ENCODE measurements around the gene INHBC.
"Not testable (repeated sequence)": the region's sequence is repeated elsewhere in the genome, so short reads cannot be mapped to it uniquely, and the experiment has no call there.

The INHBC gene

GRCh38 chr12:57404966-57405640 is 29.5 kb upstream of the INHBC start:
- Histone ChIP-seq H3K27me3 (ENCODE audit: control insufficient read depth, insufficient read depth, low read length) (no peaks in the 10 kb centered on the region), H3K9me3 (ENCODE audit: control insufficient read depth, insufficient read depth, low read length) (no peaks in the 10 kb centered on the region), H3K36me3 (ENCODE audit: control insufficient read depth, insufficient read depth, low read length) (no peaks in the 10 kb centered on the region), H3K4me1 (ENCODE audit: control insufficient read depth, insufficient read depth, low read length) (0 out of 2 replicates have a peak, but pooled peaks cover 4% of the 10 kb centered on the region), H3K27ac (ENCODE audit: low read depth, low read length) (no peak overlapping the region), H3K4me3 (ENCODE audit: low read depth, low read length) (no peak overlapping the region), H3K9ac (ENCODE audit: low read depth, low read length) (no peak overlapping the region)

GRCh38 chr12:57410534-57410933 is 24.1 kb upstream of the INHBC start:
- Histone ChIP-seq H3K27ac (ENCODE audit: low read depth, low read length) (no peak overlapping the region), H3K36me3 (ENCODE audit: control insufficient read depth, insufficient read depth, low read length) (no peaks in the 10 kb centered on the region), H3K4me1 (ENCODE audit: control insufficient read depth, insufficient read depth, low read length) (peaks cover 8% of the 10 kb centered on the region), H3K9ac (ENCODE audit: low read depth, low read length) (no peak overlapping the region), H3K27me3 (ENCODE audit: control insufficient read depth, insufficient read depth, low read length) (no peaks in the 10 kb centered on the region), H3K4me3 (ENCODE audit: low read depth, low read length) (no peak overlapping the region), H3K9me3 (ENCODE audit: control insufficient read depth, insufficient read depth, low read length) (no peaks in the 10 kb centered on the region)

- not testable (repeated sequence) for H3K4me3 ChIP-seq (ENCODE audit: low read depth, low read length); H3K36me3 ChIP-seq (ENCODE audit: control insufficient read depth, insufficient read depth, low read length); H3K27ac ChIP-seq (ENCODE audit: low read depth, low read length)
Observed at GRCh38 chr12:57414160-57414559, 20.4 kb upstream of the INHBC start.

DNA sequence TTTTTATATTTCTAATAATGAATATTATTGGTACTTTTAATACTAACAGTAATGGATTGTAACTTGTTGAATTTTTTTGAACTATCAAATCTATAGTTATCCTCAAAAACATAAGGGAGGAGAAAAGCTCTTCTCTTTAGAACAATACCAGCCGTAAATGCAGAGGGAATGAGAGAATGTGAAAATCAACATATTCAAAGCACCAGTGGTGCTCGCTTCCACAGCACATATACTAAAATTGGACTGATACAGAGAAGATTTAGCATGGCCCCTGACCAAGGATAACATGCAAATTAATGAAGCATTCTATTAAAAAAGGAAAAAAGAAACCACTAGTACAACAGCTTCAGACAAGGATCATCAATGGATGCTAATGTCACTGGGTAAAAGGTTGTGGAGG is 19.5 kb upstream of the INHBC start:
- H3K9ac ChIP-seq (ENCODE audit: low read depth, low read length) = no peak overlapping the region
- H3K27ac ChIP-seq (ENCODE audit: low read depth, low read length) = no peak overlapping the region
- no peaks in the 10 kb centered on the region for H3K27me3 ChIP-seq (ENCODE audit: control insufficient read depth, insufficient read depth, low read length)
- H3K9me3 ChIP-seq (ENCODE audit: control insufficient read depth, insufficient read depth, low read length) = no peaks in the 10 kb centered on the region
- no peaks in the 10 kb centered on the region for H3K36me3 ChIP-seq (ENCODE audit: control insufficient read depth, insufficient read depth, low read length)
- H3K4me3 ChIP-seq (ENCODE audit: low read depth, low read length) = no peak overlapping the region
- peaks cover 11% of the 10 kb centered on the region for H3K4me1 ChIP-seq (ENCODE audit: control insufficient read depth, insufficient read depth, low read length)

More at GRCh38 chr12:57414160-57414559, 20.4 kb upstream of the INHBC start:
- not testable (repeated sequence) for H3K27me3 ChIP-seq (ENCODE audit: control insufficient read depth, insufficient read depth, low read length); H3K9ac ChIP-seq (ENCODE audit: low read depth, low read length); H3K9me3 ChIP-seq (ENCODE audit: control insufficient read depth, insufficient read depth, low read length)
- H3K4me1 ChIP-seq (ENCODE audit: control insufficient read depth, insufficient read depth, low read length) = peaks cover 11% of the 10 kb centered on the region

DNA sequence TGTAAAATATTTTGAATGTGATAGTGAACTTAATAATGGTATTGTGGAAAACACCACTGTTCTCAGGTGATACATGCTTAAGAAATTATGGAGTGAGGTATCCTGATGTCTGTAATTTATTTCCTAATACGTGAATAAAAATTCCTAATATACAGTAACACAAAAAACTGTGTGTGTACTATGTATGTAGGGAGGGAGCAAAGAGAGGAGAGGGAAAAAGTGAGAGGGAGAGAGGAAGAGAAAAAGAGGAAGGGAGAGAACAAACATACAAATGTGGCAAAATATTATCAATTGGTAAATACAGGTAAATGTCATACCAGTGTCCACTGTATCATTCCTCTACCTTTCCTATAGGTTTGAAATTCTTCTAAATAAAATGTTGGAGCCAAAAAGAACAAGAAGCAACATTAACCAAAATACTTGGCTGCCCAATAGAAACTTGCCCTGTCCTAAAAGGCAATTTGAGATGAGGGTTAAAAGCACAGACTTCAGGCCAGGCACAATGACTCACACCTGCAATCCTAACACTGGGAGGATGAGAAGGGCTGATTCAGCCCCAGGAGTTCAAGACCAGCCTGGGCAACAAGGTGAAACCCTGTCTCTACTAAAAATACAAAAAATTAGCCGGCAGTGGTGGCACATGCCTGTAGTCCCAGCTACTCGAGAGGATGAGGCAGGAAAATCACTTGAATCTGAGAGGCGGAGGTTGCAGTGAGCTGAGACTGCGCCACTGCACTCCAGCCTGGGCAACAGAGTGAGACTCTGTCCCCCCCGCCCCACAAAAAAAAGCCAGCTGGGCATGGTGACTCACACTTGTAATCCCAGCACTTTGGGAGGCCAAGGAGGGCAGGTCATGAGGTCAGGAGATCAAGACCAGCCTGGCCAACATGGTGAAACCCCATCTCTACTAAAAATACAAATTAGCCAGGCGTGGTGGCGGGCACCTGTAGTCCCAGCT is 18.3 kb upstream of the INHBC start:
- no peak overlapping the region for H3K4me3 ChIP-seq (ENCODE audit: low read depth, low read length)
- peaks cover 11% of the 10 kb centered on the region for H3K4me1 ChIP-seq (ENCODE audit: control insufficient read depth, insufficient read depth, low read length)
- H3K9me3 ChIP-seq (ENCODE audit: control insufficient read depth, insufficient read depth, low read length) = no peaks in the 10 kb centered on the region
- no peaks in the 10 kb centered on the region for H3K36me3 ChIP-seq (ENCODE audit: control insufficient read depth, insufficient read depth, low read length)
- no peak overlapping the region for H3K9ac ChIP-seq (ENCODE audit: low read depth, low read length)
- H3K27ac ChIP-seq (ENCODE audit: low read depth, low read length) = no peak overlapping the region
- no peaks in the 10 kb centered on the region for H3K27me3 ChIP-seq (ENCODE audit: control insufficient read depth, insufficient read depth, low read length)

DNA sequence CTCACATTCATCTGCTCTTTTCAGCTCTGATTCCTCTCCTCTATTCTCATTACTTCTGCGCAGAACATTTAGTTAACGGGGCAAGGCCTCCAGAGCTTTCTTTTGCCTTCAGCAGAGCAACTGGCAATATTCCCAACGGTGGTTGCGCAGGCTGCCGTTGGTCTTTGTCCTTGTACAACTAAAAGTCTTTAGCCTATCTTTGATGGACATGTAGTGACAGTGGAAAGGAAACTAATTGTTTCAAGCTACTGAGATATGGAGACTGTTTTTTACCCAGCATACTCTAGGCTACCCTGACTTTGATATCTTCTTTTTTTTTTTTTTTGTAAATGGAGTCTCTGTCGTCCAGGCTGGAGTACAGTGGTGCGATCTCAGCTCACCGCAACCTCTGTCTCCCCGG is 16.3 kb upstream of the INHBC start:
- H3K27ac ChIP-seq (ENCODE audit: low read depth, low read length) = no peak overlapping the region
- H3K9me3 ChIP-seq (ENCODE audit: control insufficient read depth, insufficient read depth, low read length) = no peaks in the 10 kb centered on the region
- no peak overlapping the region for H3K4me3 ChIP-seq (ENCODE audit: low read depth, low read length)
- no peak overlapping the region for H3K9ac ChIP-seq (ENCODE audit: low read depth, low read length)
- H3K36me3 ChIP-seq (ENCODE audit: control insufficient read depth, insufficient read depth, low read length) = peaks cover 5% of the 10 kb centered on the region; the same call in 1 of the 2 replicates
- no peaks in the 10 kb centered on the region for H3K27me3 ChIP-seq (ENCODE audit: control insufficient read depth, insufficient read depth, low read length)
- peaks cover 11% of the 10 kb centered on the region for H3K4me1 ChIP-seq (ENCODE audit: control insufficient read depth, insufficient read depth, low read length)

DNA sequence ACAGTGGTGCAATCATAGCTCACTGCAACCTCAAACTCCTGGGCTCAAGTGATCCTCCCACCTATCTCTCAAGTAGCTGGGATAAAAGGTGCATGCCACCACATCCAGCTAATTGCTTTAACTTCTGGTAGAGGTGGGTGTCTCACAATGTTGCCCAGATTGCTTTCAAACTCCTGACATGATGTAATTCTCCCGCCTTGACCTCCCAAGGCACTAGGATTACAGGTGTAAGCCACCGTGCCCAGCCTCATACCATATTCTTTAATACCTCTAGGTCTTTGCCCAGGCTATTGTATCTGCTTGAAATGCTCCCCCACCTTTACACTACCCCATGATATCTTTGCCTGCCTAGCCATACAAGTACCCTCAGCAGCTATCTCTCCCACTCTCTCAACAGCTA is 15.1 kb upstream of the INHBC start:
- peaks cover 5% of the 10 kb centered on the region; the same call in 1 of the 2 replicates for H3K36me3 ChIP-seq (ENCODE audit: control insufficient read depth, insufficient read depth, low read length)
- no peaks in the 10 kb centered on the region for H3K27me3 ChIP-seq (ENCODE audit: control insufficient read depth, insufficient read depth, low read length)
- peaks cover 11% of the 10 kb centered on the region for H3K4me1 ChIP-seq (ENCODE audit: control insufficient read depth, insufficient read depth, low read length)
- H3K9me3 ChIP-seq (ENCODE audit: control insufficient read depth, insufficient read depth, low read length) = no peaks in the 10 kb centered on the region
- H3K9ac ChIP-seq (ENCODE audit: low read depth, low read length) = no peak overlapping the region
- no peak overlapping the region for H3K4me3 ChIP-seq (ENCODE audit: low read depth, low read length)
- no peak overlapping the region for H3K27ac ChIP-seq (ENCODE audit: low read depth, low read length)

DNA sequence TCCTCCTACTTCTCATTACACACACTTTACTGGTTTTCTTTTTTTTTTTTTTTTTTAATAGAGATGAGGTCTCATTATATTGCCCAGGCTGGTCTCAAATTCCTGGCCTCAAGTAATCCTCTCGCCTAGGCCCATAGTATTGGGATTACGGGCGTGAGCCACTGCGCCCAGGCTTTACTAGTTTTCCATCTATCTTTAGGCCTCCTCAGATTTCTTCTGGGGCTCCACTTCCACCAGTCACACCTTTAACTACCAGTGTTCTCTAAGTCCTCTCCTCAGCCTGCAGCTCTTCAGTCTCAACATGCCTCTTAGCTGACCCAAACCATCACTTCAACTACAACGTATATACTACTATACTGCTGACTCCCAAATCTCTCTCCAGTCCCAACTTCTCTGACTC is 14.1 kb upstream of the INHBC start:
- Histone ChIP-seq H3K36me3 (ENCODE audit: control insufficient read depth, insufficient read depth, low read length) (peaks cover 5% of the 10 kb centered on the region; the same call in 1 of the 2 replicates), H3K4me3 (ENCODE audit: low read depth, low read length) (no peak overlapping the region), H3K9ac (ENCODE audit: low read depth, low read length) (no peak overlapping the region), H3K9me3 (ENCODE audit: control insufficient read depth, insufficient read depth, low read length) (no peaks in the 10 kb centered on the region), H3K4me1 (ENCODE audit: control insufficient read depth, insufficient read depth, low read length) (peaks cover 3% of the 10 kb centered on the region), H3K27ac (ENCODE audit: low read depth, low read length) (no peak overlapping the region), H3K27me3 (ENCODE audit: control insufficient read depth, insufficient read depth, low read length) (no peaks in the 10 kb centered on the region)

GRCh38 chr12:57426948-57427347 is 7.6 kb upstream of the INHBC start:
- not testable (repeated sequence) for H3K36me3 ChIP-seq (ENCODE audit: control insufficient read depth, insufficient read depth, low read length); H3K9ac ChIP-seq (ENCODE audit: low read depth, low read length); H3K9me3 ChIP-seq (ENCODE audit: control insufficient read depth, insufficient read depth, low read length); H3K27me3 ChIP-seq (ENCODE audit: control insufficient read depth, insufficient read depth, low read length); H3K27ac ChIP-seq (ENCODE audit: low read depth, low read length); H3K4me3 ChIP-seq (ENCODE audit: low read depth, low read length)
- H3K4me1 ChIP-seq (ENCODE audit: control insufficient read depth, insufficient read depth, low read length) = peaks cover 14% of the 10 kb centered on the region

- H3K36me3 ChIP-seq (ENCODE audit: control insufficient read depth, insufficient read depth, low read length) = no peaks in the 10 kb centered on the region
- H3K9me3 ChIP-seq (ENCODE audit: control insufficient read depth, insufficient read depth, low read length) = no peaks in the 10 kb centered on the region
- H3K27ac ChIP-seq (ENCODE audit: low read depth, low read length) = no peak overlapping the region
- H3K4me1 ChIP-seq (ENCODE audit: control insufficient read depth, insufficient read depth, low read length) = peaks cover 14% of the 10 kb centered on the region
- H3K9ac ChIP-seq (ENCODE audit: low read depth, low read length) = no peak overlapping the region
- peak overlapping the region; percentile 66 for H3K4me3 ChIP-seq (ENCODE audit: low read depth, low read length)
- H3K27me3 ChIP-seq (ENCODE audit: control insufficient read depth, insufficient read depth, low read length) = no peaks in the 10 kb centered on the region
Observed at GRCh38 chr12:57428965-57429364, 5.6 kb upstream of the INHBC start.
